Measurements from ENCODE around the gene LONRF3.
"Not testable (repeated sequence)": the region's sequence is repeated elsewhere in the genome, so short reads cannot be mapped to it uniquely, and the experiment has no call there.

Gene LONRF3

GRCh38 chrX:119026344-119026743 lies 51.9 kb downstream of the LONRF3 start:
- H3K4me1 ChIP-seq (ENCODE audit: control insufficient read depth, insufficient read depth, low read length); H3K9me3 ChIP-seq (ENCODE audit: control insufficient read depth, insufficient read depth, low read depth, low read length); H3K4me3 ChIP-seq (ENCODE audit: low read depth, low read length); POLR2A ChIA-PET; CTCF ChIA-PET; H3K27ac ChIP-seq (ENCODE audit: extremely low read depth, low read depth, low read length): not testable (repeated sequence)
- peak; percentile 91 for TF ChIP-seq ZNF146 (tag by site-specific recombination; IDR thresholded peaks at IDR 0.05)
- peaks cover 0 to 13% of the 10 kb centered on the region in 2 experiments; a peak in 1 of 3 replicates for H3K36me3 ChIP-seq (ENCODE audit: control insufficient read depth in 2 of 2, insufficient read depth in 1 of 2, low read length in 2 of 2)

GRCh38 chrX:119027960-119028732 lies 53.7 kb downstream of the LONRF3 start:
- CTCF ChIA-PET: interaction anchor here (0.6 to 1.1 kb wide), 3 partner anchors 14 to 28 kb away, joined by 3 read pairs; no protein-coding TSS in a partner anchor
- H3K4me3 ChIP-seq (ENCODE audit: low read depth, low read length); H3K4me1 ChIP-seq (ENCODE audit: control insufficient read depth, insufficient read depth, low read length); H3K36me3 ChIP-seq (ENCODE audit: control insufficient read depth in 2 of 2, insufficient read depth in 1 of 2, low read length in 2 of 2); H3K9me3 ChIP-seq (ENCODE audit: control insufficient read depth, insufficient read depth, low read depth, low read length); POLR2A ChIA-PET; H3K27ac ChIP-seq (ENCODE audit: extremely low read depth, low read depth, low read length): not testable (repeated sequence)

GRCh38 chrX:119028733-119029330 lies 54.4 kb downstream of the LONRF3 start:
- POLR2A ChIA-PET: no interaction called here
- TF ChIP-seq ZNF133 (tag by site-specific recombination; IDR thresholded peaks at IDR 0.05) (no peak), ZBTB20 (tag by site-specific recombination; IDR thresholded peaks at IDR 0.05) (no peak), GLIS2 (tag by site-specific recombination; IDR thresholded peaks at IDR 0.05) (no peak), ZNF514 (tag by site-specific recombination; IDR thresholded peaks at IDR 0.05) (no peak), ZNF221 (tag by site-specific recombination; IDR thresholded peaks at IDR 0.05; ENCODE audit: borderline replicate concordance) (no peak), ZNF488 (tag by site-specific recombination; IDR thresholded peaks at IDR 0.05) (no peak), ZSCAN5A (tag by site-specific recombination; IDR thresholded peaks at IDR 0.05) (no peak), KLF16 (tag by site-specific recombination; IDR thresholded peaks at IDR 0.05) (no peak), ATF2 (tag by site-specific recombination; IDR thresholded peaks at IDR 0.05; ENCODE audit: low read depth) (no peak), ZSCAN23 (tag by site-specific recombination; IDR thresholded peaks at IDR 0.05) (no peak), ZNF530 (tag by site-specific recombination; IDR thresholded peaks at IDR 0.05; ENCODE audit: low read depth) (no peak), ZNF404 (tag by site-specific recombination; IDR thresholded peaks at IDR 0.05) (no peak)
- H3K4me3 ChIP-seq (ENCODE audit: low read depth, low read length): no peak overlapping the region
- no peaks in the 10 kb centered on the region for H3K9me3 ChIP-seq (ENCODE audit: control insufficient read depth, insufficient read depth, low read depth, low read length)
- no peaks in the 10 kb centered on the region for H3K4me1 ChIP-seq (ENCODE audit: control insufficient read depth, insufficient read depth, low read length)
- no peak overlapping the region for H3K27ac ChIP-seq (ENCODE audit: extremely low read depth, low read depth, low read length)
- H3K36me3 ChIP-seq (ENCODE audit: control insufficient read depth in 2 of 2, insufficient read depth in 1 of 2, low read length in 2 of 2): no peaks in the 10 kb centered on the region
- CTCF ChIA-PET: interaction anchor here (0.6 to 1.0 kb wide), 2 partner anchors 14 to 27 kb away, joined by 3 read pairs; no protein-coding TSS in a partner anchor

- CTCF ChIA-PET, POLR2A ChIA-PET: not testable (repeated sequence)
Measured at GRCh38 chrX:119029656-119030055, 55.2 kb downstream of the LONRF3 start.

More at GRCh38 chrX:119029656-119030055, 55.2 kb downstream of the LONRF3 start:
- H3K27ac ChIP-seq (ENCODE audit: extremely low read depth, low read depth, low read length); H3K4me1 ChIP-seq (ENCODE audit: control insufficient read depth, insufficient read depth, low read length); H3K4me3 ChIP-seq (ENCODE audit: low read depth, low read length); H3K36me3 ChIP-seq (ENCODE audit: control insufficient read depth in 2 of 2, insufficient read depth in 1 of 2, low read length in 2 of 2); H3K9me3 ChIP-seq (ENCODE audit: control insufficient read depth, insufficient read depth, low read depth, low read length): not testable (repeated sequence)

Measured in HEK293 (cell line).